SK-N-SH (cell line): ENCODE results near the gene AKR1D1. TPM values are rescaled to one million over a fixed set of nuclear protein-coding genes. Genes with fewer than 3 reads are reported as not detected.

Experiments
- CTCF ChIA-PET: fragments of 300-600, 350-600 bp; formaldehyde crosslinking; extraction: SDS; loops from one replicate; lab custom pipeline; 2021; lab: Yijun Ruan, JAX
- POLR2A ChIA-PET: fragments of 350-600 bp; sonication (Branson Sonifier 250); formaldehyde crosslinking; extraction: SDS; loops from one replicate; lab custom pipeline; 2020; ENCODE audit warnings: antibody characterized with exemption, inconsistent platforms; lab: Yijun Ruan, JAX
- DNase-seq: peaks from one replicate; pipeline ENCODE4 v3.0.0; 2012
- H2AFZ ChIP-seq: fragments of 200-600 bp; sonication (generic); 2 replicates; pipeline ENCODE4 v1.8.1; 2016; ENCODE audit warnings: antibody characterized with exemption, mild to moderate bottlenecking, low read depth
- H3F3A ChIP-seq: fragments of 200-600 bp; sonication (generic); replicated peaks from 2 replicates; pipeline ENCODE3; 2016; ENCODE audit warnings: antibody characterized with exemption, mild to moderate bottlenecking; ENCODE audit not compliant: insufficient read depth
- H3K27ac ChIP-seq, 2 experiments: fragments of 200-500 bp in 1 of 2; fragments of 200-600 bp in 1 of 2; sonication (Bioruptor generic) in 1 of 2; sonication (generic), shearing (Covaris generic) in 1 of 2; 2 replicates each; pipeline versions ENCODE4 v1.5.1 to v1.6.1; 2014 to 2016; ENCODE audit warnings: low read depth in 2 of 2, inconsistent platforms in 1 of 2, low read length in 1 of 2, mild to moderate bottlenecking in 1 of 2, mixed read lengths in 1 of 2
- H3K27me3 ChIP-seq: fragments of 200-600 bp; sonication (generic), shearing (Covaris generic); 2 replicates; pipeline ENCODE4 v1.6.1; 2016; ENCODE audit warnings: mixed run types; ENCODE audit not compliant: insufficient read depth
- H3K36me3 ChIP-seq, 2 experiments: fragments of 200-500 bp in 1 of 2; fragments of 200-600 bp in 1 of 2; sonication (Bioruptor generic) in 1 of 2; sonication (generic) in 1 of 2; replicated peaks in 1 of 2; 2 replicates each; pipeline versions ENCODE3 to v1.5.1; 2014 to 2016; ENCODE audit warnings: low read length in 1 of 2, mild to moderate bottlenecking in 1 of 2; ENCODE audit not compliant: insufficient read depth in 2 of 2, control insufficient read depth in 1 of 2
- H3K4me1 ChIP-seq, 2 experiments: fragments of 200-500 bp in 1 of 2; fragments of 200-600 bp in 1 of 2; sonication (Bioruptor generic) in 1 of 2; sonication (generic), shearing (Covaris generic) in 1 of 2; 2 replicates each; pipeline versions ENCODE4 v1.5.1 to v1.6.1; 2014 to 2016; ENCODE audit warnings: low read depth in 1 of 2, low read length in 1 of 2, mixed run types in 1 of 2; ENCODE audit not compliant: insufficient read depth in 2 of 2, control insufficient read depth in 1 of 2
- H3K4me2 ChIP-seq: fragments of 200-600 bp; sonication (generic), shearing (Covaris generic); 2 replicates; pipeline ENCODE4 v1.6.1; 2017; ENCODE audit warnings: mixed run types
- H3K4me3 ChIP-seq, 2 experiments: fragments of 200-500 bp in 1 of 2; fragments of 200-600 bp in 1 of 2; sonication (Bioruptor generic) in 1 of 2; sonication (generic), shearing (Covaris generic) in 1 of 2; 2 replicates each; pipeline versions ENCODE4 v1.5.1 to v1.8.1; 2014 to 2016; ENCODE audit warnings: low read depth in 2 of 2, inconsistent platforms in 1 of 2, low read length in 1 of 2, mild to moderate bottlenecking in 1 of 2, mixed read lengths in 1 of 2, moderate library complexity in 1 of 2
- H3K79me2 ChIP-seq: fragments of 200-600 bp; sonication (generic); 2 replicates; pipeline ENCODE4 v1.8.1; 2017; ENCODE audit warnings: mild to moderate bottlenecking; ENCODE audit not compliant: insufficient read depth
- H3K9ac ChIP-seq: fragments of 200-600 bp; sonication (generic); 2 replicates; pipeline ENCODE4 v1.6.1; 2017; ENCODE audit warnings: mixed run types
- H3K9me2 ChIP-seq: fragments of 200-600 bp; sonication (generic); 2 replicates; pipeline ENCODE4 v1.6.1; 2017; ENCODE audit warnings: mixed run types
- H3K9me3 ChIP-seq: fragments of 200-600 bp; sonication (generic); 2 replicates; pipeline ENCODE4 v1.6.1; 2017; ENCODE audit warnings: mixed run types, mild to moderate bottlenecking, moderate library complexity
- H4K20me1 ChIP-seq: fragments of 200-600 bp; sonication (generic); 2 replicates; pipeline ENCODE4 v1.6.1; 2017; ENCODE audit warnings: mild to moderate bottlenecking, mixed run types; ENCODE audit not compliant: insufficient read depth
- CHD2 ChIP-seq: fragments of 150-350 bp; IDR thresholded peaks from 2 replicates; pipeline ENCODE4 v1.6.1; 2018; ENCODE audit warnings: low read length; ENCODE audit not compliant: partially characterized antibody
- GATA2 ChIP-seq: sonication (generic); formaldehyde crosslinking; IDR thresholded peaks from 2 replicates; pipeline ENCODE4 v1.5.0; 2020; ENCODE audit warnings: mild to moderate bottlenecking, missing genetic modification reagents
- MEF2A ChIP-seq: IDR thresholded peaks from 2 replicates; pipeline ENCODE4 v1.4.0; 2012; ENCODE audit warnings: low read depth, borderline replicate concordance
- MXI1 ChIP-seq: IDR thresholded peaks from 2 replicates; pipeline ENCODE4 v1.6.1; 2012; ENCODE audit warnings: mild to moderate bottlenecking, low read depth, low read length, improper control_type of control experiment
- NRF1 ChIP-seq: IDR thresholded peaks from 2 replicates; pipeline ENCODE4 v1.6.1; 2012; ENCODE audit warnings: low read depth, mild to moderate bottlenecking, low read length
- TAF1 ChIP-seq: IDR thresholded peaks from 2 replicates; pipeline ENCODE4 v1.6.1; 2012; ENCODE audit warnings: low read depth, mild to moderate bottlenecking, low read length, moderate library complexity, borderline replicate concordance
- WGBS: methylation state at CpG from one replicate; pipeline ENCODE4 v1.1.6; 2017; ENCODE audit warnings: low lambda C conversion rate; 5-methylcytosine and 5-hydroxymethylcytosine counted together
- polyA plus RNA-seq, 3 experiments: library from polyadenylated mRNA; depleted of rRNA; stranded (reverse); fragments of >200 nt; gene quantifications; 2 replicates each; pipeline ENCODE4 v1.2.3, GENCODE V29; 2012
- small RNA-seq, 7 experiments: library from RNA; depleted of rRNA; stranded (forward); fragments of <200 nt; gene quantifications; one replicate each; pipeline ENCODE3, GENCODE V24; 2012

The AKR1D1 gene
- polyA plus RNA-seq, 1 of the 3 experiments (the other 2 are of a cell fraction): not detected

- Histone ChIP-seq H3K9me3 (peaks cover 5% of the 10 kb centered on the region; the same call in 1 of the 2 replicates), H4K20me1 (no peaks in the 10 kb centered on the region), H3K4me2 (no peak overlapping the region), H3K36me3 (no peaks in the 10 kb centered on the region), H3F3A (no peaks in the 10 kb centered on the region), H3K27me3 (no peaks in the 10 kb centered on the region), H3K4me1 (no peaks in the 10 kb centered on the region), H3K9ac (no peak overlapping the region), H3K79me2 (no peaks in the 10 kb centered on the region), H3K4me3 (no peak overlapping the region), H3K27ac (no peak overlapping the region), H2AFZ (no peak overlapping the region), H3K9me2 (no peaks in the 10 kb centered on the region)
- ChIA-PET POLR2A (no interaction called here), CTCF (interaction anchor here (1.0 kb wide), 1 partner anchor 571 kb away, joined by 4 read pairs; no protein-coding TSS in a partner anchor)
- no peak for DNase-seq
- WGBS: 60% methylated on average over 1 of the region's 1 CpG
- no peak for TF ChIP-seq CHD2
- no peak for TF ChIP-seq GATA2 (CRISPR knock-in tag)
- no peak for TF ChIP-seq TAF1
- no peak for TF ChIP-seq MEF2A
- TF ChIP-seq MXI1: no peak
- no peak for TF ChIP-seq NRF1
Measured at GRCh38 chr7:138167869-138168296, 91.6 kb downstream of the AKR1D1 start.

Small RNA genes lying within 50 kb of the gene (small RNA-seq; reads per million reads assigned to genes)
- 0 reads per million in 7 experiments for gene AC024082.2
- 0 reads per million in 7 experiments for gene RN7SKP223

Other genes starting within 250 kb of the AKR1D1 start
- gene DGKI, start 229.5 kb upstream of the AKR1D1 start, polyA plus RNA-seq (2012; rRNA removed): 1.3 and 1.4 TPM in 2 replicates
- gene CREB3L2, start 74.4 kb upstream of the AKR1D1 start, polyA plus RNA-seq (2012; rRNA removed): 22.9 and 23.5 TPM in 2 replicates